AG09319 (cell line): ENCODE measurements around the gene KNDC1.

ENCODE experiments used
- DNase-seq: peaks from one replicate; pipeline ENCODE4 v3.0.0-alpha.2; 2010; ENCODE audit warnings: low read depth; ENCODE audit errors: extremely low read depth
- TF ChIP-seq, protein P1 (sequence below): IDR thresholded peaks from 2 replicates; pipeline ENCODE4 v1.5.1; 2011; ENCODE audit warnings: low read depth, mild to moderate bottlenecking, inconsistent platforms, low read length, moderate library complexity

Gene KNDC1

DNA sequence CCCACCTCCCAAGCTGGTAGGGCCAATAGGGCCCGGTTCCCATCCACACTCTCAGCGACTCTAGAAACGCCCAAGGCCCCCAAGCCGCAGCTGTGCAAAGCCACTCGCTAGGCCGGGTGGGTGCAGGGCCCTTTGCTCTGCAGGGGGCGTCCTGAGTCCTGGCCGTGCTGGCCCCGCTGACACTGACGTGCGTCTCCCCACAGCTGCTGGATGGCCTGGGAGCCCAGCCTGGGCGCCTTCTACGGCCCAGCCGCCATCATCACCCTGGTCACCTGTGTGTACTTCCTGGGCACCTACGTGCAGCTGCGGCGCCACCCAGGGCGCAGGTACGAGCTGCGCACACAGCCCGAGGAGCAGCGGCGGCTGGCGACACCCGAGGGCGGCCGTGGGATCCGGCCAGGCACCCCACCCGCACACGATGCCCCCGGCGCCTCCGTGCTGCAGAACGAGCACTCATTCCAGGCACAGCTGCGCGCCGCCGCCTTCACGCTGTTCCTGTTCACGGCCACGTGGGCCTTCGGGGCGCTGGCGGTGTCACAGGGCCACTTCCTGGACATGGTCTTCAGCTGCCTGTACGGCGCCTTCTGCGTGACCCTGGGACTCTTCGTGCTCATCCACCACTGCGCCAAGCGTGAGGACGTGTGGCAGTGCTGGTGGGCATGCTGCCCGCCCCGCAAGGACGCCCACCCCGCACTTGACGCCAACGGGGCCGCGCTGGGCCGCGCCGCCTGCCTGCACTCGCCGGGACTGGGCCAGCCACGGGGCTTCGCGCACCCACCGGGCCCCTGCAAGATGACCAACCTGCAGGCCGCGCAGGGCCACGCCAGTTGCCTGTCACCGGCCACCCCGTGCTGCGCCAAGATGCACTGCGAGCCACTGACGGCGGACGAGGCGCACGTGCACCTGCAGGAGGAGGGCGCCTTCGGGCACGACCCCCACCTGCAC is 31.6 kb upstream of the KNDC1 start:
- DNase-seq = no peak
- TF ChIP-seq, protein P1, sequence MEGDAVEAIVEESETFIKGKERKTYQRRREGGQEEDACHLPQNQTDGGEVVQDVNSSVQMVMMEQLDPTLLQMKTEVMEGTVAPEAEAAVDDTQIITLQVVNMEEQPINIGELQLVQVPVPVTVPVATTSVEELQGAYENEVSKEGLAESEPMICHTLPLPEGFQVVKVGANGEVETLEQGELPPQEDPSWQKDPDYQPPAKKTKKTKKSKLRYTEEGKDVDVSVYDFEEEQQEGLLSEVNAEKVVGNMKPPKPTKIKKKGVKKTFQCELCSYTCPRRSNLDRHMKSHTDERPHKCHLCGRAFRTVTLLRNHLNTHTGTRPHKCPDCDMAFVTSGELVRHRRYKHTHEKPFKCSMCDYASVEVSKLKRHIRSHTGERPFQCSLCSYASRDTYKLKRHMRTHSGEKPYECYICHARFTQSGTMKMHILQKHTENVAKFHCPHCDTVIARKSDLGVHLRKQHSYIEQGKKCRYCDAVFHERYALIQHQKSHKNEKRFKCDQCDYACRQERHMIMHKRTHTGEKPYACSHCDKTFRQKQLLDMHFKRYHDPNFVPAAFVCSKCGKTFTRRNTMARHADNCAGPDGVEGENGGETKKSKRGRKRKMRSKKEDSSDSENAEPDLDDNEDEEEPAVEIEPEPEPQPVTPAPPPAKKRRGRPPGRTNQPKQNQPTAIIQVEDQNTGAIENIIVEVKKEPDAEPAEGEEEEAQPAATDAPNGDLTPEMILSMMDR = no peak

DNA sequence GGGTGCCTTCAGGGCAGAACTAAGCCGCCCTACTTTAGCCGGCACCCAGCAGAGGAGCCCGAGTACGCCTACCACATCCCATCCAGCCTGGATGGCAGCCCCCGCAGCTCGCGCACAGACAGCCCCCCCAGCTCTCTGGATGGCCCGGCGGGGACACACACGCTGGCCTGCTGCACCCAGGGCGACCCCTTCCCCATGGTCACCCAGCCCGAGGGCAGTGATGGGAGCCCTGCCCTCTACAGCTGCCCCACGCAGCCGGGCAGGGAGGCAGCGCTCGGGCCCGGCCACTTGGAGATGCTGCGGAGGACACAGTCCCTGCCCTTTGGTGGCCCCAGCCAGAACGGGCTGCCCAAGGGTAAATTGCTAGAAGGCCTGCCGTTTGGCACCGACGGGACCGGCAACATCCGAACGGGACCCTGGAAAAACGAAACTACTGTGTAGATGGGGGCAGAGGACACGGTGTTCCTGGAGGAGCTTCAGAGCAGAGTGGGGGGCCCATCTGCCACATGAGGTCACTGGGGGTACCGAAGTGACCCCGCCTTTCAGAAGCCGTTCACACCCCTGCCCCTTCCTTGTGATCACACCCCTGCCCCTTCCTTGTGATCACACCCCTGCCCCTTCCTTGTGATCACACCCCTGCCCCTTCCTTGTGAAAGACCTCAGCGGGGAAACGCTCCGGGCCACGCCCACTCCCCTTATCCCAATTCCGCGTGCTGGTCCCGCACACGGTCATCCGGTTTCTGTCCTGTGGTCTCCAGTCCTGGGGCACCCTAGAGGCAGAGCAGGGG is 30.8 kb upstream of the KNDC1 start:
- TF ChIP-seq, protein P1 = no peak
- no peak for DNase-seq

DNA sequence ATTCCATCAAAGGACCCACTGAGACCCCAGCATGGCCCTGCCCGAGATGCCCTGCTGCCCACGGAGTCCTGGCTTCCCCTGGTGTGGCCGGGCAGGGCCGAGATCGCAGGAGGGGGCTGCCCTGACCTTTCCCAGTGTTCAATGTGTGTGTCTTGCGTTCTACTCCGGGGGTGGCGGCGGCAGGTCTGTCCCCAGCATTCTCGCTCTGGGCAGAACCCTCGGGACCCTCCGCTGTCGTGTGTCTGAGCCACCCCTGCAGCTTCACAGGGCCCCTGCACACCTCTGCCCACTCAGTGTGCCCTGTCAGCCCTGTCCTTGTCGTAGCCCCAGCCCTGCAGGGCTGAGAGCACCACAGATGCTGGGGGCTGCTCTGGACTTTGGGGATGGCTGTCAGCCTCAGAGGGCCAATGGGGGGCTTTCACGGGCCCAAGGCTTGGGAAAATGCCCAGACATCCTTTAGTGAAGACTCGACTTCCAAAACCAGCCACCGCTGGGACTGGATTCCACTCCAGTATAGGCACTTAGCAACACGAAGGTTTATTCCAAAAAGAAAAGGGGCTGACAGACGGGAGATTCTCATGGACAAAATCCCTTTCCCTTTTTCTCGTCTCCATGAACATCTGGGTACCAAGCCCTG is 30.0 kb upstream of the KNDC1 start:
- TF ChIP-seq, protein P1 = no peak
- DNase-seq = no peak

DNA sequence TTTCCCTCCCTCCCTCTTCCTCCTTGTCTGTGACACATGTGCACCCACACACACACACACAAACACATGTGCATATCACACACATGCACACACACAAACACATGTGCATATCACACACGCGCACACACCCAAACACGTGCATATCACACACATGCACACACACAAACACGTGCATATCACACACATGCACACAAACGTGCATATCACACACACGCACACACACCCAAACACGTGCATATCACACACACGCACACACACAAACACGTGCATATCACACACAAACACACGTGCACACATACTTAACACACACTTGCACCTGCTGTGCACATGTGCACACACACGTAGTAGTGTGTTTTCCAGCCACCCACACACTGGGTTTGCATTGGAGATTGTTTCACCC is 29.4 kb upstream of the KNDC1 start:
- no peak for DNase-seq
- TF ChIP-seq, protein P1 = no peak

DNA sequence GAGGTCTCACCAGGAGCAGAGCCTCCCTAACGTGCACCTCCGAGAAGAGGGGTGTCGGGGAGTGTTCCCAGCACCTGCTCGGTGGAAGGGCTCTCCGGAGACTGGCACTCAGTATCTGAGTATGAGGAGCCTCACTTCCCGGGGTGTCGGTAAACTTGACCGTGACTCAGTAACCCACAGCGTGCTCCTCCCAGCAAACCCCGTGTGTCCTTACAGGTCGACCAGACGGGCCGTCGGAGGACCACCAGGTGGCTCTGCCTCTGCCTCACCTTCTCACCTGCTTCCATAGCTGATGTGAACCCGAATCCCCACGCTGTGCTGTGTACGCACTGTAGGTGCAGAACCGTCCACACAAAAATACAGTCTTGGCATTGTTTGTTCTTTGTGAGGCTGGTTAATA is 29.0 kb upstream of the KNDC1 start:
- TF ChIP-seq, protein P1 = no peak
- DNase-seq = no peak

DNA sequence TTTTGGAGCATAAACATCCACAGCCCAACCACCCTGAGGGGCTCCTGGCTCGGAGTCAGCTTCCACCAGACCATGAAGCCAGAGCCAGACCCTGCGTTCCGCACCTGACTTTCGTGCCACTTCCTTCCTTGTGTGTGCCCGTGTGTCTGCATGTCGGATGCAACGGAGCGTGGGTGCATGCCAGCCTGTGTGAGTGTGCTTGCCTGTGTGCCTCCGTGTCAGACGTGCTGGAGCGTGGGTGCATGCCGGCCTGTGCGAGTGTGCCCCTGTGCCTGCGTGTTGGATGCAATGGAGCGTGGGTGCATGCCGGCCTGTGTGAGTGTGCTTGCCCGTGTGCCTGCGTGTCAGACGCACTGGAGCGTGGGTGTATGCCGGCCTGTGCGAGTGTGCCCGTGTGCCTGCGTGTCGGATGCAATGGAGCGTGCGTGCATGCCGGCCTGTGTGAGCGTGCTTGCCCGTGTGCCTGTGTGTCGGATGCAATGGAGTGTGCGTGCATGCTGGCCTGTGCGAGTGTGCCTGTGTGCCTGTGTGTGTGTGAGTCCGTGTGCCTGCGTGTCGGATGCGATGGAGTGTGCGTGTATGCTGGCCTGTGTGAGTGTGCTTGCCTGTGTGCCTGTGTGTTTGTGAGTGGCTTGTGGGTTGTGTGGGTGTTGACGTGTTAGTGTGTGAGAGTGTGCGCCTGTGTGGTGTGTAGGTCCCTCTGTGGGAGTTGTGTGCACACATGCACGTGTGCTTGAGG is 28.1 kb upstream of the KNDC1 start:
- no peak for DNase-seq
- TF ChIP-seq, protein P1 = no peak
